Measurements from ENCODE around the gene BBC3.
A peak's percentile ranks its signal among the peaks of the same experiment; 100 is the strongest.

BBC3 gene

DNA sequence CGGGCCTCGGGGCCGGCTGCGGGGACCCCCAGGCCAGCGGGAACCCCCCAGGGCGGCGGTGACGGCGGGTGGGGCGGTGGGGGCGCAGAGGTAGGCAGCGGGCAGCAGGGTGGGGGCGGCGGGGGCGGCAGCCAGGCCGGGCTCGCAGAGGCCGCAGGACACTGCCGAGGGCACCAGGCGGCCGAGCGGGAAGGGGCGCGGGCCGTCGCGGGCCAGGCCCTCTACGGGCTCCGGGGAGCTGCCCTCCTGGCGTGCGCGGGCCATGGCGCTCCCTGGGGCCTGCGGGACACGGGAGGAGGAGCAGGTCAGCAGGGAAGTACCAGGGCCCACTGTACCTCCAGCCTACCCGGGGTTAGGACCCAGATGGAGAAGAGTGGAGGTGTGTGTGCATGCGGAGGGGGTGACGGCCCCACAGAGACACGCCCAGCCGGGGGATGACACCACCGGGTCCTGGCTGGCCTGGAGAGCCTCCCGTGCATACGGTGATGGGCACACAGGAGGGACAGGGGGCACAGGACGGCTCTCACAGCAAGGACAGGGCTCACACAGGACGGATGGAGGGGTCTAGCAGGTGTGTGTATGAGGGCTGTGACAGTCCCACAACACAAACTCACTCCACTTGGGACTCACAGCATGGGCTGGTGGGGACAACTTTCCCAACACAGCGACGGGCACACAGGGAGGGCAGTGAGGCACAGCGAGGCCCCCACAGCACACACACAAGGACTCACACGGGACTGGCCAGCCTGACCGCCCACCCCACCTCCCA is 2.6 kb downstream of the BBC3 start:
- Histone ChIP-seq H2BK12ac (ENCODE audit: low read length in 2 of 2) (peak overlapping the region; percentile 80 to 93), H2AK5ac (ENCODE audit: low read length, severe bottlenecking) (no peak overlapping the region), H3K14ac (ENCODE audit: low read length in 2 of 2) (peak overlapping the region in 1 of 2 experiments; percentile 97), H4K91ac (ENCODE audit: low read length) (peak overlapping the region; percentile 97), H3K9me3 (ENCODE audit: control insufficient read depth, low read length) (no peaks in the 10 kb centered on the region), H3K27me3 (ENCODE audit: control insufficient read depth in 1 of 2, insufficient read depth in 1 of 2, low read length in 2 of 2) (no peaks in the 10 kb centered on the region), H3K4me1 (ENCODE audit: control insufficient read depth, insufficient read depth, low read depth, low read length) (peaks cover 52% of the 10 kb centered on the region), H3K36me3 (ENCODE audit: control insufficient read depth in 1 of 2, insufficient read depth in 2 of 2, low read depth in 1 of 2, low read length in 2 of 2) (peaks cover 13 to 21% of the 10 kb centered on the region in 2 experiments), H3K18ac (ENCODE audit: low read depth in 1 of 2, low read length in 2 of 2) (peak overlapping the region; percentile 47 to 84), H2BK5ac (ENCODE audit: low read depth, low read length, poor library complexity, severe bottlenecking) (peak overlapping the region; percentile 60), H3K4ac (ENCODE audit: low read depth in 1 of 2, low read length in 2 of 2) (peak overlapping the region; percentile 50), H3K9ac (ENCODE audit: low read length) (peak overlapping the region; percentile 94), H3K4me2 (ENCODE audit: low read length, poor library complexity, severe bottlenecking) (peak overlapping the region; percentile 98), H2BK120ac (ENCODE audit: low read depth, low read length) (peak overlapping the region; percentile 100), H3K79me1 (replicated peaks; ENCODE audit: low read length, poor library complexity, severe bottlenecking) (peaks cover 6% of the 10 kb centered on the region), H3K4me3 (ENCODE audit: insufficient read depth in 1 of 2, low read depth in 1 of 2, low read length in 2 of 2) (peak overlapping the region; percentile 94 to 96), H2AFZ (ENCODE audit: low read depth, low read length) (no peak overlapping the region), H3K27ac (ENCODE audit: low read length, poor library complexity, severe bottlenecking) (peak overlapping the region; percentile 70), H2BK15ac (ENCODE audit: low read depth, poor library complexity, severe bottlenecking) (peak overlapping the region; percentile 75), H3K23ac (ENCODE audit: low read length in 2 of 2) (peak overlapping the region in 1 of 2 experiments; percentile 87), H4K8ac (ENCODE audit: low read length) (peak overlapping the region; percentile 81)
- DNase-seq = peak; percentile 63
- WGBS = 3% methylated on average over 34 of the region's 50 CpGs

DNA sequence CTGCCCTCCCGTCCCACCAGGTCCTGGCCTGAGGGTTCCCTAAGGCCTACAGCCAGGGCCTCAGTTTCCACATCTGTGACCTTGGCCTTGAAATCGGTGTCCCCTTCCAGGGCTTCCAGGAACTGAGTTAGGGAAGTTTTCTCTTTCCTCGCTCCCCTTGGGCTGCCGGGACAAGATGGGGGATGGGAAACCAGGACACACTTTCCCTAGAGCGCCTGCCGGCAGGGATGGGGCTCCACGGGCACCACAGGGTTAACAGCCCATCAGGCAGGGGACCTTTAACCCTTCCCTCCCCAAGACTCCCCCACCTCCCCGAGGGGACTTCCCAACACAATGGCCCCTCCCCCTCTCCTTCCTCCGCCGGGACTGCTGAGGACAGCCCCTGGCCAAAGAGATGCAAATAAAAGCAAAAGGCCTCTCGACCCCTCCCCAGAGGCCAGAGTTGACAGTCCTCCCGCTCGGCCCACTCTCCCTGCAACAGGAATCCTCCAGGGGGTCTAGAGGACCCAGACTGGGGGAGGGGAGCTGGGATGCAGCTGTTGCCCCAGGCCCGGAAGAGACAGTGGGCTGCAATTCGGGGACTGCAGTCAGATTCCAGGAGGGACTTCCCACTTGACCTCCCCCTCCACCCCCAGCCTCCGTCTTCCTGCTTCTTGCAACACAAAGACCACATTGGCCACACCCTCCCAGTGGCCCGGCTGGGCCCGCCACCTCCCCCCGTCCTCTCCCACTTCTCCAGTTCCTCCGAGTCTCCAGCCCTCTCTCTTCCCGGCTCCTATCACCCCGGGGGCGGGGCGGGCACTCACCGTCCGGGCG is 3.4 kb downstream of the BBC3 start:
- Histone ChIP-seq H3K4ac (ENCODE audit: low read depth in 1 of 2, low read length in 2 of 2) (peak overlapping the region; percentile 96 to 98), H2AK5ac (ENCODE audit: low read length, severe bottlenecking) (peak overlapping the region; percentile 83), H3K14ac (ENCODE audit: low read length in 2 of 2) (no peak overlapping the region), H4K8ac (ENCODE audit: low read length) (peak overlapping the region; percentile 99), H2BK15ac (ENCODE audit: low read depth, poor library complexity, severe bottlenecking) (peak overlapping the region; percentile 75), H3K4me1 (ENCODE audit: control insufficient read depth, insufficient read depth, low read depth, low read length) (peaks cover 51% of the 10 kb centered on the region), H3K27ac (ENCODE audit: low read length, poor library complexity, severe bottlenecking) (peak overlapping the region; percentile 98), H2AFZ (ENCODE audit: low read depth, low read length) (no peak overlapping the region), H3K36me3 (ENCODE audit: control insufficient read depth in 1 of 2, insufficient read depth in 2 of 2, low read depth in 1 of 2, low read length in 2 of 2) (peaks cover 13 to 22% of the 10 kb centered on the region in 2 experiments), H3K4me2 (ENCODE audit: low read length, poor library complexity, severe bottlenecking) (peak overlapping the region; percentile 98), H3K9me3 (ENCODE audit: control insufficient read depth, low read length) (no peaks in the 10 kb centered on the region), H3K79me1 (replicated peaks; ENCODE audit: low read length, poor library complexity, severe bottlenecking) (peaks cover 7% of the 10 kb centered on the region), H4K91ac (ENCODE audit: low read length) (peak overlapping the region; percentile 97), H2BK120ac (ENCODE audit: low read depth, low read length) (peak overlapping the region; percentile 100), H3K27me3 (ENCODE audit: control insufficient read depth in 1 of 2, insufficient read depth in 1 of 2, low read length in 2 of 2) (no peaks in the 10 kb centered on the region), H3K4me3 (ENCODE audit: insufficient read depth in 1 of 2, low read depth in 1 of 2, low read length in 2 of 2) (peak overlapping the region; percentile 80 to 96), H2BK12ac (ENCODE audit: low read length in 2 of 2) (peak overlapping the region; percentile 98 to 99), H2BK5ac (ENCODE audit: low read depth, low read length, poor library complexity, severe bottlenecking) (peak overlapping the region; percentile 85), H3K9ac (ENCODE audit: low read length) (peak overlapping the region; percentile 94), H3K18ac (ENCODE audit: low read depth in 1 of 2, low read length in 2 of 2) (peak overlapping the region; percentile 98 to 100), H3K23ac (ENCODE audit: low read length in 2 of 2) (peak overlapping the region in 1 of 2 experiments; percentile 70)
- peak; percentile 98 for DNase-seq
- 2% methylated on average over 14 of the region's 27 CpGs for WGBS

DNA sequence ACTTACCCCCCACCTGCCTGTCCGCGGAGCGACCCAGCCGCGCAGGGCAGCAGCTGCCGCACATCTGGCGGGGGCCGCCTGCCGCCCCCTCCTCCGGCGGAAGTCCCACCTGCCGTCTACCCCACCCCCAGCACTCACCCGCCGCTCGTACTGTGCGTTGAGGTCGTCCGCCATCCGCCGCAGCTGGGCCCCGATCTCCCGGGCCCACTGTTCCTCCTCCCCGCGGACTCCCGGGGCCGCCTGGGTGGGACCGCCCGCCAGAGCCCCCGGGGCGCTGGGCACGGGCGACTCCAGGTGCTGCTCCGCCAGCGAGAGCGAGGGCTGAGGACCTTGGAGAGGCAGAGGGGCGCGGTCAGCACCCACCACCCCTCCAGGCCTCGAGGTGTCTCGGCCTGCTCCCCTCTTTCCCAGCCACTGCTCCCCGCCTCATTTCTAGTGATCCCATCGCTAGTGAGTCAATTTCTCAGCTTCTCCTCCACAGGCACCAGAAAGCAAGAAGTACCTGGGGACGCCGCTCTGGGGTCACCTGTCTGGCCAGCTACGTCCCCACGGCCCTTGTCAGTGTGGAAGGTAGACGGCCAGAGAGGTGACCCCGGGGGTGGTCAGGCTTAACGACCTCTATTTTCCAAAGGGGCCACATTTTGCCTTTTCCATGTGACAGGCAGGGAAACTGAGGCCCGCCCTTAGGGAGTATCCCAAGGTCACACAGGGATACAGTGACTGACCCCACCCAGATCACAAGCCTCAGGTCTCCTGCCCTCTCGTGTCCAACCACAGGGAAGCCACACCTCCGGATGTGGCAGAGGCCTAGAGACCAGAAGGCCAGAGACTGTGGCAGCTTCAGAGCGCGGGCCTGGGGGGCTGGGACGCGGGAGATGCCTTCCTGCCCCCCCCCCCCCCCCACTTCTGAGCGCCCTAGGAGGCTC is 4.3 kb downstream of the BBC3 start:
- peak overlapping the region; percentile 88 for H2BK15ac ChIP-seq (ENCODE audit: low read depth, poor library complexity, severe bottlenecking)
- peak overlapping the region; percentile 97 for H2AK5ac ChIP-seq (ENCODE audit: low read length, severe bottlenecking)
- H3K4me3 ChIP-seq (ENCODE audit: insufficient read depth in 1 of 2, low read depth in 1 of 2, low read length in 2 of 2) = peak overlapping the region; percentile 53 to 80
- peak overlapping the region; percentile 63 to 88 for H3K14ac ChIP-seq (ENCODE audit: low read length in 2 of 2)
- no peak overlapping the region for H2AFZ ChIP-seq (ENCODE audit: low read depth, low read length)
- H4K8ac ChIP-seq (ENCODE audit: low read length) = peak overlapping the region; percentile 100
- H3K79me1 ChIP-seq (replicated peaks; ENCODE audit: low read length, poor library complexity, severe bottlenecking) = peaks cover 13% of the 10 kb centered on the region
- H4K91ac ChIP-seq (ENCODE audit: low read length) = peak overlapping the region; percentile 100
- no peaks in the 10 kb centered on the region for H3K27me3 ChIP-seq (ENCODE audit: control insufficient read depth in 1 of 2, insufficient read depth in 1 of 2, low read length in 2 of 2)
- peak overlapping the region; percentile 83 to 84 for H3K23ac ChIP-seq (ENCODE audit: low read length in 2 of 2)
- WGBS = 4% methylated on average over 52 of the region's 56 CpGs
- H2BK12ac ChIP-seq (ENCODE audit: low read length in 2 of 2) = peak overlapping the region; percentile 98 to 99
- H2BK120ac ChIP-seq (ENCODE audit: low read depth, low read length) = peak overlapping the region; percentile 97
- peak overlapping the region; percentile 98 for H3K4me2 ChIP-seq (ENCODE audit: low read length, poor library complexity, severe bottlenecking)
- H3K4ac ChIP-seq (ENCODE audit: low read depth in 1 of 2, low read length in 2 of 2) = peak overlapping the region; percentile 100
- peak; percentile 90 for DNase-seq
- H3K36me3 ChIP-seq (ENCODE audit: control insufficient read depth in 1 of 2, insufficient read depth in 2 of 2, low read depth in 1 of 2, low read length in 2 of 2) = peaks cover 21 to 30% of the 10 kb centered on the region in 2 experiments
- peak overlapping the region; percentile 94 for H3K9ac ChIP-seq (ENCODE audit: low read length)
- peak overlapping the region; percentile 98 to 100 for H3K18ac ChIP-seq (ENCODE audit: low read depth in 1 of 2, low read length in 2 of 2)
- H3K4me1 ChIP-seq (ENCODE audit: control insufficient read depth, insufficient read depth, low read depth, low read length) = peaks cover 48% of the 10 kb centered on the region
- peak overlapping the region; percentile 80 for H2BK5ac ChIP-seq (ENCODE audit: low read depth, low read length, poor library complexity, severe bottlenecking)
- H3K9me3 ChIP-seq (ENCODE audit: control insufficient read depth, low read length) = no peaks in the 10 kb centered on the region
- H3K27ac ChIP-seq (ENCODE audit: low read length, poor library complexity, severe bottlenecking) = peak overlapping the region; percentile 98
